HG03196 (cell line): Measurements from ENCODE around the gene USP30.

Experiments used
- ATAC-seq: cut with Tn5 transposase; IDR thresholded peaks from one replicate; pipeline ENCODE4 v1.9.1; 2021; ENCODE audit not compliant: unreplicated experiment

The USP30 gene

GRCh38 chr12:109093022-109093918, 40.9 kb downstream of the USP30 start, which contains the start of gene ALKBH2:
Gene ALKBH2 (minus strand): TSS chr12:109093472. CDS start chr12:109092786, 686 bp downstream.
- ATAC-seq = peak; percentile 72

- no peak for ATAC-seq
These were observed 44.7 kb downstream of the USP30 start for GRCh38 chr12:109097140-109097434.

GRCh38 chr12:109097435-109098182, 45.2 kb downstream of the USP30 start, which contains the start of gene UNG:
Gene UNG (plus strand): TSS chr12:109097597. CDS start chr12:109097680, 83 bp downstream.
- ATAC-seq = peak; percentile 87

GRCh38 chr12:109098183-109098604, 45.8 kb downstream of the USP30 start:
- ATAC-seq = peak; percentile 28

- no peak for ATAC-seq
These were observed 46.3 kb downstream of the USP30 start for GRCh38 chr12:109098651-109099050.

GRCh38 chr12:109099431-109100020, 47.1 kb downstream of the USP30 start:
- no peak for ATAC-seq

GRCh38 chr12:109100741-109101140, 48.4 kb downstream of the USP30 start:
- no peak for ATAC-seq

- ATAC-seq = no peak
These were observed 50.1 kb downstream of the USP30 start for GRCh38 chr12:109102491-109102890.

- no peak for ATAC-seq
These were observed 52.8 kb downstream of the USP30 start for GRCh38 chr12:109105176-109105575.

GRCh38 chr12:109109746-109110350, 57.5 kb downstream of the USP30 start:
- no peak for ATAC-seq

- no peak for ATAC-seq
These were observed 58.7 kb downstream of the USP30 start for GRCh38 chr12:109110988-109111495.

- ATAC-seq = no peak
These were observed 60.5 kb downstream of the USP30 start for GRCh38 chr12:109112720-109113465.

- ATAC-seq = no peak
These were observed 61.4 kb downstream of the USP30 start for GRCh38 chr12:109113661-109114321.

- ATAC-seq = no peak
These were observed 62.3 kb downstream of the USP30 start for GRCh38 chr12:109114644-109115043.

GRCh38 chr12:109115404-109115757, 63.0 kb downstream of the USP30 start:
- no peak for ATAC-seq

GRCh38 chr12:109115758-109116610, 63.6 kb downstream of the USP30 start, which contains the start of gene ACACB:
Gene ACACB (plus strand): TSS chr12:109116587. CDS start chr12:109139406, 22,819 bp downstream.
- no peak for ATAC-seq

GRCh38 chr12:109116611-109116949, 64.2 kb downstream of the USP30 start:
- no peak for ATAC-seq

- ATAC-seq = no peak
These were observed 67.7 kb downstream of the USP30 start for GRCh38 chr12:109120095-109120494.

- no peak for ATAC-seq
These were observed 68.2 kb downstream of the USP30 start for GRCh38 chr12:109120557-109120956.
